OCI-LY1 (cell line): ENCODE results near the gene PARD3.

Experiments
- EZH2 ChIP-seq: fragments of 200-600 bp; sonication (generic), shearing (Covaris generic); IDR thresholded peaks from 2 replicates; pipeline ENCODE4 v1.8.0; 2017; ENCODE audit warnings: borderline replicate concordance, mixed run types, mild to moderate bottlenecking, antibody characterized with exemption, low read length, moderate library complexity, mixed read lengths
- TF ChIP-seq, protein P1 (sequence below): fragments of 200-600 bp; sonication (generic), shearing (Covaris generic); IDR thresholded peaks from 2 replicates; pipeline ENCODE4 v1.5.1; 2017; ENCODE audit warnings: mild to moderate bottlenecking, antibody characterized with exemption, low read length, moderate library complexity, mixed read lengths

DNA sequence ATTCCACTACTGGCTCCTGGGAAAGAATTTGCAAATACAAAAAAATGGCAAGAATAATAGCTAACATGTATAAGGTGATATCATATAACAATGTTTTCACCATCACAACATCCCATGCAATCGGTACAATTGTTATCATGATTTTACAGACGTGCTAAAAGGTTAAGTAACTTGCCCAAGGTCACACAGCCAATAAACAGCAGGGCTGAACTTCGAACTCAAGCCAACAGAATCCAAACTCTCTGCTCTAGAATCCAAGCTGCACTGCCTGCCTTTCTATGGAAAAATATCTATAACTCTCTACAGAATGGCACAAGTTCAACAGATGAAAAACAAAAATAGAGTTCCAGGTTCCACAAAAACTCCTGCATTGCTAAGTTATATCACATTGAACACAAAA, 160.9 kb downstream of the PARD3 start:
- TF ChIP-seq, protein P1, sequence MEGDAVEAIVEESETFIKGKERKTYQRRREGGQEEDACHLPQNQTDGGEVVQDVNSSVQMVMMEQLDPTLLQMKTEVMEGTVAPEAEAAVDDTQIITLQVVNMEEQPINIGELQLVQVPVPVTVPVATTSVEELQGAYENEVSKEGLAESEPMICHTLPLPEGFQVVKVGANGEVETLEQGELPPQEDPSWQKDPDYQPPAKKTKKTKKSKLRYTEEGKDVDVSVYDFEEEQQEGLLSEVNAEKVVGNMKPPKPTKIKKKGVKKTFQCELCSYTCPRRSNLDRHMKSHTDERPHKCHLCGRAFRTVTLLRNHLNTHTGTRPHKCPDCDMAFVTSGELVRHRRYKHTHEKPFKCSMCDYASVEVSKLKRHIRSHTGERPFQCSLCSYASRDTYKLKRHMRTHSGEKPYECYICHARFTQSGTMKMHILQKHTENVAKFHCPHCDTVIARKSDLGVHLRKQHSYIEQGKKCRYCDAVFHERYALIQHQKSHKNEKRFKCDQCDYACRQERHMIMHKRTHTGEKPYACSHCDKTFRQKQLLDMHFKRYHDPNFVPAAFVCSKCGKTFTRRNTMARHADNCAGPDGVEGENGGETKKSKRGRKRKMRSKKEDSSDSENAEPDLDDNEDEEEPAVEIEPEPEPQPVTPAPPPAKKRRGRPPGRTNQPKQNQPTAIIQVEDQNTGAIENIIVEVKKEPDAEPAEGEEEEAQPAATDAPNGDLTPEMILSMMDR = no peak
- TF ChIP-seq EZH2 = no peak
